ENCODE data around the gene GET4.
"Not testable (repeated sequence)": the region's sequence is repeated elsewhere in the genome, so short reads cannot be mapped to it uniquely, and the experiment has no call there.

GET4 gene

GRCh38 chr7:917255-918117, 41.1 kb downstream of the GET4 start:
- DNase-seq = no peak

- no peak for DNase-seq
Observed at GRCh38 chr7:918118-918425, 41.7 kb downstream of the GET4 start.

- no peak for DNase-seq
Observed at GRCh38 chr7:918441-919113, 42.2 kb downstream of the GET4 start.

- DNase-seq = no peak
Observed at GRCh38 chr7:919114-919442, 42.7 kb downstream of the GET4 start.

GRCh38 chr7:919924-920341, 43.6 kb downstream of the GET4 start:
- no peak for DNase-seq

GRCh38 chr7:920351-921070, 44.2 kb downstream of the GET4 start:
- DNase-seq = no peak

- DNase-seq = no peak
Observed at GRCh38 chr7:921071-921461, 44.7 kb downstream of the GET4 start.

GRCh38 chr7:921581-922333, 45.4 kb downstream of the GET4 start:
- no peak for DNase-seq

- DNase-seq = peak in 1 of 2 donors; percentile 42
Observed at GRCh38 chr7:922334-923107, 46.2 kb downstream of the GET4 start.

GRCh38 chr7:923108-924041, 47.0 kb downstream of the GET4 start:
- peak; percentile 63 to 88 for DNase-seq

- not testable (repeated sequence) for DNase-seq
Observed at GRCh38 chr7:924042-924441, 47.7 kb downstream of the GET4 start.

GRCh38 chr7:924541-925231, 48.3 kb downstream of the GET4 start:
- peak; percentile 66 for DNase-seq

GRCh38 chr7:925601-926000, 49.2 kb downstream of the GET4 start:
- DNase-seq = no peak

GRCh38 chr7:926061-927030, 50.0 kb downstream of the GET4 start:
- no peak for DNase-seq

- no peak for DNase-seq
Observed at GRCh38 chr7:927031-927671, 50.8 kb downstream of the GET4 start.

GRCh38 chr7:929311-929711, 53.0 kb downstream of the GET4 start:
- DNase-seq = no peak

- peak; percentile 69 to 79 for DNase-seq
Observed at GRCh38 chr7:930975-931758, 54.8 kb downstream of the GET4 start.
